ENCODE measurements around the gene MED7.

MED7 gene

GRCh38 chr5:157164521-157164920 lies 21.9 kb upstream of the MED7 start:
- no peak overlapping the region for H3K4me3 ChIP-seq (ENCODE audit: low read depth, low read length)

GRCh38 chr5:157162919-157163510 lies 20.4 kb upstream of the MED7 start:
- no peak overlapping the region for H3K4me3 ChIP-seq (ENCODE audit: low read depth, low read length)

- H3K4me3 ChIP-seq (ENCODE audit: low read depth, low read length) = no peak overlapping the region
Observed at GRCh38 chr5:157161996-157162395, 19.3 kb upstream of the MED7 start.

GRCh38 chr5:157160001-157160400 lies 17.3 kb upstream of the MED7 start:
- H3K4me3 ChIP-seq (ENCODE audit: low read depth, low read length) = no peak overlapping the region

GRCh38 chr5:157159209-157159751 lies 16.6 kb upstream of the MED7 start:
- no peak overlapping the region for H3K4me3 ChIP-seq (ENCODE audit: low read depth, low read length)

GRCh38 chr5:157157293-157157891 lies 14.7 kb upstream of the MED7 start:
- H3K4me3 ChIP-seq (ENCODE audit: low read depth, low read length) = no peak overlapping the region

GRCh38 chr5:157155297-157155696 lies 12.6 kb upstream of the MED7 start:
- no peak overlapping the region for H3K4me3 ChIP-seq (ENCODE audit: low read depth, low read length)

GRCh38 chr5:157150995-157151394 lies 8.3 kb upstream of the MED7 start:
- no peak overlapping the region for H3K4me3 ChIP-seq (ENCODE audit: low read depth, low read length)

GRCh38 chr5:157148734-157149615 lies 6.3 kb upstream of the MED7 start:
- no peak overlapping the region for H3K4me3 ChIP-seq (ENCODE audit: low read depth, low read length)

- H3K4me3 ChIP-seq (ENCODE audit: low read depth, low read length) = peak overlapping the region; percentile 61
Observed at GRCh38 chr5:157143127-157143971, 684 bp upstream of the MED7 start.

GRCh38 chr5:157137691-157138090 lies 5.0 kb downstream of the MED7 start:
- H3K4me3 ChIP-seq (ENCODE audit: low read depth, low read length) = no peak overlapping the region

- no peak overlapping the region for H3K4me3 ChIP-seq (ENCODE audit: low read depth, low read length)
Observed at GRCh38 chr5:157132281-157132612, 10.4 kb downstream of the MED7 start.

- no peak overlapping the region for H3K4me3 ChIP-seq (ENCODE audit: low read depth, low read length)
Observed at GRCh38 chr5:157130925-157131324, 11.7 kb downstream of the MED7 start.

GRCh38 chr5:157121709-157122108 lies 21.0 kb downstream of the MED7 start:
- no peak overlapping the region for H3K4me3 ChIP-seq (ENCODE audit: low read depth, low read length)

GRCh38 chr5:157120102-157120501 lies 22.6 kb downstream of the MED7 start:
- no peak overlapping the region for H3K4me3 ChIP-seq (ENCODE audit: low read depth, low read length)

GRCh38 chr5:157116483-157116954 lies 26.1 kb downstream of the MED7 start:
- no peak overlapping the region for H3K4me3 ChIP-seq (ENCODE audit: low read depth, low read length)

- H3K4me3 ChIP-seq (ENCODE audit: low read depth, low read length) = no peak overlapping the region
Observed at GRCh38 chr5:157115502-157115901, 27.2 kb downstream of the MED7 start.

- H3K4me3 ChIP-seq (ENCODE audit: low read depth, low read length) = no peak overlapping the region
Observed at GRCh38 chr5:157115012-157115411, 27.7 kb downstream of the MED7 start.

- H3K4me3 ChIP-seq (ENCODE audit: low read depth, low read length) = no peak overlapping the region
Observed at GRCh38 chr5:157113002-157113401, 29.7 kb downstream of the MED7 start.

GRCh38 chr5:157109744-157110143 lies 32.9 kb downstream of the MED7 start:
- H3K4me3 ChIP-seq (ENCODE audit: low read depth, low read length) = no peak overlapping the region

- H3K4me3 ChIP-seq (ENCODE audit: low read depth, low read length) = no peak within 1 kb of the TSS
Observed at GRCh38 chr5:157108976-157109375, 33.7 kb downstream of the MED7 start, which contains the start of gene HAVCR2. TSS of gene HAVCR2 (minus strand) at chr5:157109044. CDS start at chr5:157108983, 61 bp downstream.
